ENCODE measurements around the gene TP53TG3D. TPM values are rescaled to one million over a fixed set of nuclear protein-coding genes. Genes with fewer than 3 reads are reported as not detected.

The TP53TG3D gene, protein sequence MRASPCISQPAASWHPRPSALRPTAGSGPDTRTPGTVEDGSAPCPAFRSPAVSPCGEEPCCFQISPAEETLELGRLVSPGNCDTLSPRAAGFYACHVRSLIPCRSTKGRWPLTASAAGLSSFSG
- total RNA-seq, result 0.43 and 1.3 TPM in 2 replicates

DNA sequence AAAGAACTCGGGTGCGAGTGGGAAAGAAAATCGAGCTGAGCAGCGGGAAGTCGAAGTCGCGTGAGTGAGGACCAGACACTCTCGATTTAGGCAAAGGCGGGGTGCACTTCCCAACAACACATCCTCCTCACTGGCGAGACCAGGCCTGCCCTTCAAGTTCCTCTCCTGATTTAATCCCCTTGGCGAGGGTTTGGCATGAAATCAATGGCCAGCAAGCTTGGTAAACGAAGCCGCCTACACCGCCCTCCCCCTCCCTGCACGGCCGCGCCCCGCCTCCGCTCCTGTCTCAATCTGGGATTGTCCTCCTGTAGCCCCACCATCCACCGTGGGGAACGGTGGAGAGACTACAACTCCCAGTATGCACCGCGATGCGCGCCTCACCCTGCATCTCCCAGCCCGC lies at the start of gene TP53TG3D:
TP53TG3D (plus strand) TSS at position 301 of the 400 bp plus-strand sequence; CDS start at position 369, 68 bp downstream.

Small RNA genes lying within 50 kb of the gene (small RNA-seq; reads per million reads assigned to genes)
- gene AC133485.1 (ENCODE audit: low replicate concordance), result not detected
- gene AC140878.1 (ENCODE audit: low replicate concordance), result not detected

Data from placental pericyte (primary cell).